Activated T-cell treated with anti-CD3 and anti-CD28 coated beads for 1 hour (primary cell): ENCODE data around the gene ABHD6.
A peak's percentile ranks its signal among the peaks of the same experiment; 100 is the strongest.
"Not testable (repeated sequence)": the region's sequence is repeated elsewhere in the genome, so short reads cannot be mapped to it uniquely, and the experiment has no call there.

Source experiments
- DNase-seq: peaks from one replicate; pipeline ENCODE4 v3.0.0-alpha.2; 2020; ENCODE audit warnings: low read depth

Gene ABHD6, protein sequence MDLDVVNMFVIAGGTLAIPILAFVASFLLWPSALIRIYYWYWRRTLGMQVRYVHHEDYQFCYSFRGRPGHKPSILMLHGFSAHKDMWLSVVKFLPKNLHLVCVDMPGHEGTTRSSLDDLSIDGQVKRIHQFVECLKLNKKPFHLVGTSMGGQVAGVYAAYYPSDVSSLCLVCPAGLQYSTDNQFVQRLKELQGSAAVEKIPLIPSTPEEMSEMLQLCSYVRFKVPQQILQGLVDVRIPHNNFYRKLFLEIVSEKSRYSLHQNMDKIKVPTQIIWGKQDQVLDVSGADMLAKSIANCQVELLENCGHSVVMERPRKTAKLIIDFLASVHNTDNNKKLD

GRCh38 chr3:58237238-58237940 lies at the start of gene ABHD6:
Gene ABHD6, plus strand, starts transcription at chr3:58237792. Its CDS starts 18,795 bp downstream, at chr3:58256587.
- peak; percentile 72 for DNase-seq

DNA sequence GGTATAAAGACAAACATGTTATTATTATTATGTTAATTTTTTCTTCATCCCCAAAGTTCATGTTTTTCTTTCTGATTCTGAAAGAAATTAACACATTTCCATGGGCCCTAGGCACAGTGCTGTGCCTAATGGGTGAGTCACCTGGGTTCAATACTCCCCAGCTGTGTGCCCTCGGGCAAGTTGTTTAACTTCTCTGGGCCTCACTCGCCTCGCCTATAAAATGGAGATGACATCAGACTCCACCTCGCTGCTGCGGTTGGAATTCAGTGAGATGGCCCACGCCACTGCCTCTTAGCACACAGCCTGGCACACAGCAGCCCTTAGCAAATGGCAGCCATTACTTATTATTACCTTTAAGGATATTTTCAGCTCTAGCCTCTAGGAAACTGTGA lies 49.4 kb upstream of the ABHD6 start:
- DNase-seq: no peak

GRCh38 chr3:58188921-58189451 lies 48.6 kb upstream of the ABHD6 start:
- DNase-seq: no peak

GRCh38 chr3:58189691-58190090 lies 47.9 kb upstream of the ABHD6 start:
- no peak for DNase-seq

DNA sequence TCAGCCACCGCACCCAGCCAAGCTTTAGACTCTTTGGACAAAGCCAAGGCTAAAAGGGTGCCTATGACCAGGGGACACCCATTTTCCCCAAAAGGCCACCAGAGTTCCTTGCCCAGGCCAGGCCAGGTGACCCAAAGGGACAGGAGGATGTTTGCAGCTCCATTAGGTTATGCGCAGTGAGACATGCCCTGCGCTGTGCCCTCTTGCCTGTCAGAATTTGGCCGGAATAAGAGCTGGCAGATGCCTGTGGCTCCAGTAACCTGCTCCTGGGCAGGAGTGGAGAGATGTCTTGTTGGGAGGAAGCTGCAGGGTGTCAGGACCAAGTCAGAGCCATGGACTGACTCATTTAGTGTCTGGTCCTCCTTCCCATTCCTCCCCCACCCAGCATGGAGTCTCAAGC lies 47.3 kb upstream of the ABHD6 start:
- no peak for DNase-seq

DNA sequence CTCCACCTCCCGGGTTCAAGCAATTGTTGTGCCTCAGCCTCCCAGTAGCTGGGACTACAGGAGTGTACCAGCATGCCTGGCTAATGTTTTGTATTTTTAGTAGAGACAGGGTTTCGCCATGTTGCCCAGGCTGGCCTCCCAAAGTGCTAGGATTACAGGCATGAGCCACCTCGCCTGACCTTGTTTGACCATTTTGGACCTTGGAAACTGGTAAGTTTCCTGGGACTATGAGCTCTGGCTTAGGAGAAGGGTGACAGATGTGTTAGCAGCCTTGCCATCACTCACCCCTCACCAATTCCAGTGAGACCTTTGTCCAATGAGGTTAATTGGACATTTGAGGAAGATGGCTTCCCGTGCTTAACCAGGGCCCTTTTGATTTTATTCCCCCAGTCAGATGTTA lies 46.7 kb upstream of the ABHD6 start:
- DNase-seq: no peak

GRCh38 chr3:58191361-58191991 lies 46.1 kb upstream of the ABHD6 start:
- DNase-seq: no peak

- DNase-seq: no peak
Measured at GRCh38 chr3:58192069-58192468, 45.5 kb upstream of the ABHD6 start.

GRCh38 chr3:58193682-58194407 lies 43.7 kb upstream of the ABHD6 start:
- DNase-seq: no peak

DNA sequence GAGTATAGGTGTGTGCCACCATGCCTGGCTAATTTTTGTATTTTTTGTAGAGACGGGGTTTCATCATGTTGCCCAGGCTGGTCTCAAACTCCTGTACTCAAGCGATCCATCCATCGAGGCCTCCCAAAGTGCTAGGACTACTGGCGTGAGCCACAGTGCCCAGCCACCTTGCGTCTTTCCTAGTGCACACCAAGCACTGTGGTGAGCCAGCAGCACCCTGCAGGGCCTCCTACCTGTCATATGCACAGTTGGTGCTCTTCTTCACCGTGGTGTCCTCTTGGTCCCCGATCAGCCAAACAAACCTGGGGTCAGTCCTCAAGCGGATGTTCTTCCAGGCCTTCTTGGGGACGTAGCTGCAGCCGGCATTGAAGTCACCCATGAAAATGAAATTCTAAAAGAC lies 40.0 kb upstream of the ABHD6 start:
- no peak for DNase-seq

DNA sequence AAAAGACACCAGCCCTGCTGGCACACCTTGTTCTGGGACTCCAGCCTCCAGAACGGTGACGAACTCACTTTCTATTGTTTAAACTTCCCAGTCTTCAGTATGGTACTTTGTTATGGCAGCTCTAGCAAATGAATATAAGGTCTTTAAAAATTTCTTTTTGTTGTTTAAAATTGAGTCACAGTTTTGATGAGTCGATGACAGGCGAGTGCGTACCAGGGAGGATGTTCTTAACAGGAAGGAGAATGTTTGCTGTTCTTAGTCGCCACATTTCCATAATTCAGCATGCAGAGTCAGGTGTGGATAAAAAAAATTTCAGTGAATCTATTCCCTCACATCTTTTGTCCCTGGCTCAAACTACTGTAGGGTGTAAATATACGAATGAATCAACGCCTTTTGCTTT lies 39.2 kb upstream of the ABHD6 start:
- DNase-seq: no peak

GRCh38 chr3:58198804-58199203 lies 38.8 kb upstream of the ABHD6 start:
- no peak for DNase-seq

GRCh38 chr3:58200121-58200709 lies 37.4 kb upstream of the ABHD6 start:
- DNase-seq: no peak

DNA sequence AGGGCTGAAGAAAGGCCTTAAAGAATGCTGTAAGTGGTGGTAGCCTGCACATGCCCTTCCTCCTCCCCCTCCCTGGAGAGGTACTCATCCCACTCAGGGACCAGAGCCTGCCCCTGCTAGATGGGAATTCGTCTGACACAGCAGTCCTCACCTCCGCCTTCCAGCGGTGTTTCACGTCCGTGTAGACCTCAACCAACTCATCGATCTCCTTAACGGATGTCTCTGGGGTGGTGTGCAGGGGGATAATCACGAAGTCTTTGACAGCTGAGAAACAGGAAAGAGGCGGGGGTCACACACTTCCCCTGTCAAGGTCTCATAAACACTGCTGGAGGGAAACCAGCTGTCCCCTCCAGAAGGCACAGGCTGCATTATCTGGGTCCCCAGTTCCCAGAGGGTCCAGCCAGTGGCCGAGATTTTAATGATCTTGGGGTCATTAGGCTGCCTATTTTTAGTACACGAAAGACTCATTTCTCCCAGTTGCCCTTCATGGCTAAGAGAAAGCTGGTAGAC lies 36.7 kb upstream of the ABHD6 start:
- DNase-seq: no peak

DNA sequence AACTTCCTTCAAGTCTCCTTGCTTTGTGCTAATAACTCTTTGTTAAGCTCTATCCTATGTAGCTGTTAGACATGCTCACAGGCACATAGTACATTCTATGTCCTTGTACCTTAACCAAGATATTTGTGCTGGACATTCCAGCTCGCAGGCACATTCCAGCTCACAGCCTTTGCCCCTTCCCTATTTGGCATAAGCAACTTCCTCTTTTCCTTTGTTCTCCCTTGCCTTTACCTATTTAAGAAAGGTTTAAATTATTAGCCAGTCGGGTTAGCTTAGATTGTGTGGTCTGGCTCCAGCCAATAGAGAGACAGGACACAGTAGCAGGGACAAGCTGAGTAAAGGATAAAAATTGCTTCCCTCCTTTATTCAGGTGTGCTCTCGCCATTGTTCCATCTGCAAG lies 36.1 kb upstream of the ABHD6 start:
- DNase-seq: not testable (repeated sequence)

GRCh38 chr3:58202917-58203360 lies 34.7 kb upstream of the ABHD6 start:
- no peak for DNase-seq

DNA sequence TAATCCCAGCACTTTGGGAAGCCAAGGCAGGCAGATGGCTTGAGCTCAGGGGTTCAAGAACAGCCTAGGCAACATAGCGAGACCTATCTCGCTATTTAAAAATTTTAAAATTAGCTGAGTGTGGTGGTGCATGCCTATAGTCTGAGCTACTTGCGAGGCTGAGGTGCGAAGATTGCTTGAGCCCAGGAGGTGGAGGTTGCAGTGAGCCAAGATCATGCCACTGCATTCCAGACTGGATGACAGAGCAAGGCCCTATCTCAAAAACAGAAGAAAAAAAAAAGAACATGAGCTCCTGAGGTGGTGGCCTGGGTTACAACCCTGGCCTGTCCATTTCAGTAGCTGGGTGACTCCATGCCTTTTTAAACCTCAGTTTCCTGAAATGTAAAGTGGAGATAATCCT lies 34.1 kb upstream of the ABHD6 start:
- no peak for DNase-seq

DNA sequence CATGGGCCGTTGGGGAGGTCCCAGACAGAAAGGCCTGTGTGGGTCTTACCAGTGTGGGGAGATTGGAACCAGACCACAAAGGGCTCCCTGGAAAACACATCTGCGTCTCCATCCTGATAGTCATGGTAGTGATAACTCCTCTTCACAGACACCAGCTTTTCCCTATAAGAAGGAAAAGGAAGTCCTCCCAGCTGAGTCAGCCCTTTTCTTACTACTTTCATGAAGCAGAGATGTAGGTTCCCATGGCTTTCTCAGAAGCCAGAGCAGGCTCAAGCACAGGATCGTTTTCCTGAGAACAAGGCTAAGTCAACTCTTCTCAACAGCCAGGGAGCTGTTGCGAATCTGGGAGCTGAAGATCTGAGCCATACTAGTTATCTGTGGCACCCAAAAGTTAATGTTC lies 32.9 kb upstream of the ABHD6 start:
- DNase-seq: no peak

DNA sequence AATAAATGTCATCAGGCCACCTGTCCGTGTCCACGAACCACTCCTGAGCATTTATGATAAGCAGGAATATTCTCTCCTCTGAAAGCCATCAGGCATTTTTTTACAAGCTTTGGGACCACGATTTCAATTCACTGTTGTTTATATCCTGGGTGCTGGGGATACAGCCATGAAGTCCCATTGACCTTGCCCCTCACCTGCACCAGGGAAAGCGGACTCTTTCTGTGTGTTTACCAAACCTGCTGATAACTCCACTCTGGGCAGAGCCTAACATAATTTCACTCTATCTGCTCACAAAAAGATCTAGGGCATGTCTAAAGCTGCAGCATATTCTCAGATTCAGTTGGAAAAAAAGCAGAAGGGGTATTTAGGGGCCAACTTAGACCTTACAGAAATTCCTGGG lies 31.6 kb upstream of the ABHD6 start:
- no peak for DNase-seq

DNA sequence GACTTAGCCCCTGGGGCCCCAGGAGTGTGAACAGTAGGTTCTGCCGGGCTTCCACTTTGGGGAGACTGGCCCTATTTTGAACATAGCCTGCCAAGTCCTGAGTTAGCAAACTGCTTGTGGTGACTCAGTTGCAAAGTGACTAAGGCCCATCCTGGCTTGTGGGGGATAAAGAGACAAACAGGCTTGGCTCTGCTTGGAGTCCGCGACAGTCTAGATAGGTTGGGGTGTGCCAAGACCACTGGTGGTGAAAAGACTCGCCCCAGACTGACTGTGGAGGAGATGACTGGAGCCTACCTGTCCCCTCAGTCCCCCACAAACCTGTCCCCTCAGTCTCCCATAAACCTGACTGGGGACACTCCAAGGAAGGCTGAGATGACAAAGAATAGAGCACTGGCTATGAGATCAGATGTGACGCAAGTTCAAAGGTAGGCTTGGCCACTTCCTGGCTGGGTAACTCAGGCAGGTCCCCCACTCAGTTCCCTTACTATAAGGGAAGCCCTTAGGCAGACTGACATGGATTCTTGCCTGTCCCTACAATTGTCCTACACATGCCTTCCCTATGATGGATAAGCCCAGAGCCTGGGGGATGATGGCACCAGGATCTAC lies 31.1 kb upstream of the ABHD6 start:
- no peak for DNase-seq

DNA sequence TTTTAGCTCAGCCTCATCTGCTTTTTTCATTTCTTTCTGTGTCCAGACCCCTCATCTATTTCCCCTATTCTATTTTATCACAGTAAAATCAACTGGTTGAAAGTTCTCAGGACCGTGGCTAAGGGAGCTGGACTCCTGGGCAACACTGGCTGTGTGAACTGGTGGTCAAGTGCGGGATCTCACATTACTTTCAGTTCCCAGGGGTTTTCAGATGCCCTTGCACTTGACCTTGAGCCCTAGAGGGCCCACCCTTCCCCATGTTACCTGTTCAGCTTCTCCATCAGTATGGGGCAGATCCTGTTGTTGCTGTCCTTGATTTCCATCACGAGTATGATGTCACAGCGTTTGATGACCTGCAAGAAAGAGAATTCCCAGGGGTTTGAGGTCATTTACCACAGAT lies 29.6 kb upstream of the ABHD6 start:
- DNase-seq: no peak
